Caco-2 (cell line): Measurements from ENCODE around the gene RFC3. TPM values are rescaled to one million over a fixed set of nuclear protein-coding genes. Genes with fewer than 3 reads are reported as not detected.
"Not testable (repeated sequence)": the region's sequence is repeated elsewhere in the genome, so short reads cannot be mapped to it uniquely, and the experiment has no call there.

Experiments
- BruUV-seq: library from RNA; stranded (reverse); fragments of 400-500 nt; replicated peaks from 2 replicates; lab custom pipeline; 2021; lab: Mats Ljungman, UMichigan
- CTCF ChIA-PET: fragments of 300-600 bp; sonication (Branson Sonifier 250); formaldehyde crosslinking; loops from one replicate; lab custom pipeline; 2022; ENCODE audit warnings: antibody characterized with exemption; lab: Charles Lee
- POLR2A ChIA-PET: fragments of 300-600 bp; sonication (Branson Sonifier 250); formaldehyde crosslinking; loops from one replicate; lab custom pipeline; 2022; ENCODE audit warnings: antibody characterized with exemption; lab: Charles Lee
- DNase-seq, 2 experiments: peaks; one replicate each; pipeline versions ENCODE4 v3.0.0 to v3.0.0-alpha.2; 2020 to 2022
- H3K27me3 ChIP-seq: replicated peaks from 2 replicates; pipeline ENCODE4 v1.6.0; 2011; ENCODE audit warnings: low read length; ENCODE audit not compliant: control insufficient read depth, insufficient read depth
- H3K36me3 ChIP-seq: 2 replicates; pipeline ENCODE4 v1.5.1; 2011; ENCODE audit warnings: low read length; ENCODE audit not compliant: control insufficient read depth, insufficient read depth
- H3K4me1 ChIP-seq: fragments of 250-450 bp; sonication (Bioruptor Pico); 2 replicates; pipeline ENCODE4 v1.5.1; 2020; ENCODE audit warnings: mild to moderate bottlenecking
- H3K4me3 ChIP-seq: 2 replicates; pipeline ENCODE4 v1.5.1; 2011; ENCODE audit warnings: low read depth, mild to moderate bottlenecking, control low read depth, low read length
- H3K9me3 ChIP-seq: fragments of 250-450 bp; sonication (Bioruptor Pico); 2 replicates; pipeline ENCODE4 v1.5.1; 2020; ENCODE audit warnings: mild to moderate bottlenecking, moderate library complexity
- H3K27ac Mint-ChIP-seq: one replicate; pipeline ENCODE4 v1.8.0; 2022; ENCODE audit warnings: mixed read lengths; ENCODE audit not compliant: unreplicated experiment
- H3K27me3 Mint-ChIP-seq: one replicate; pipeline ENCODE4 v1.8.0; 2022; ENCODE audit warnings: mixed read lengths; ENCODE audit not compliant: insufficient read depth, unreplicated experiment
- H3K36me3 Mint-ChIP-seq: one replicate; pipeline ENCODE4 v1.8.0; 2022; ENCODE audit warnings: mild to moderate bottlenecking, mixed read lengths; ENCODE audit not compliant: insufficient read depth, unreplicated experiment
- H3K4me1 Mint-ChIP-seq: one replicate; pipeline ENCODE4 v1.8.0; 2022; ENCODE audit warnings: low read depth, mixed read lengths; ENCODE audit not compliant: unreplicated experiment
- H3K4me3 Mint-ChIP-seq: one replicate; pipeline ENCODE4 v1.8.0; 2022; ENCODE audit warnings: mild to moderate bottlenecking, moderate library complexity, mixed read lengths; ENCODE audit not compliant: unreplicated experiment
- H3K9me3 Mint-ChIP-seq: one replicate; pipeline ENCODE4 v1.8.0; 2022; ENCODE audit warnings: mixed read lengths; ENCODE audit not compliant: unreplicated experiment
- intact Hi-C: fragments of 100-400 bp; cut with micrococcal nuclease; formaldehyde crosslinking; loops from one replicate; pipeline ENCODE4 v1.10.0; 2022; ENCODE audit not compliant: unreplicated experiment
- total RNA-seq: library from RNA; stranded (reverse); gene quantifications from 2 replicates; pipeline ENCODE4 v1.2.3, GENCODE V29; 2022
- TF ChIP-seq, protein P1 (sequence below), 2 experiments: fragments of 200-600 bp in 1 of 2; IDR thresholded peaks; 1 replicate in 1 of 2; 2 replicates in 1 of 2; pipeline versions ENCODE4 v1.5.1 to v1.8.0; 2011 to 2022; ENCODE audit warnings: antibody characterized with exemption in 1 of 2, control low read depth in 1 of 2, inconsistent platforms in 1 of 2, low read depth in 1 of 2, low read length in 1 of 2, mild to moderate bottlenecking in 1 of 2, moderate library complexity in 1 of 2; ENCODE audit not compliant: insufficient read depth in 1 of 2, severe bottlenecking in 1 of 2, unreplicated experiment in 1 of 2

Gene RFC3
- total RNA-seq, 1 experiment from 2014 or later: 50.2 TPM

GRCh38 chr13:33782631-33783030, 35.3 kb upstream of the RFC3 start:
- Histone ChIP-seq H3K27me3 (0 out of 2 replicates have a peak, but pooled peaks cover 1% of the 10 kb centered on the region), H3K36me3 (no peaks in the 10 kb centered on the region), H3K9me3 (peaks cover 4% of the 10 kb centered on the region; the same call in 1 of the 2 replicates), H3K4me1 (no peaks in the 10 kb centered on the region), H3K4me3 (no peak overlapping the region)
- Mint-ChIP-seq H3K36me3 (no peaks in the 10 kb centered on the region), H3K9me3 (peaks cover 10% of the 10 kb centered on the region), H3K27me3 (peaks cover 9% of the 10 kb centered on the region), H3K27ac (no peak overlapping the region), H3K4me1 (no peaks in the 10 kb centered on the region), H3K4me3 (no peak overlapping the region)
- TF ChIP-seq, protein P1, sequence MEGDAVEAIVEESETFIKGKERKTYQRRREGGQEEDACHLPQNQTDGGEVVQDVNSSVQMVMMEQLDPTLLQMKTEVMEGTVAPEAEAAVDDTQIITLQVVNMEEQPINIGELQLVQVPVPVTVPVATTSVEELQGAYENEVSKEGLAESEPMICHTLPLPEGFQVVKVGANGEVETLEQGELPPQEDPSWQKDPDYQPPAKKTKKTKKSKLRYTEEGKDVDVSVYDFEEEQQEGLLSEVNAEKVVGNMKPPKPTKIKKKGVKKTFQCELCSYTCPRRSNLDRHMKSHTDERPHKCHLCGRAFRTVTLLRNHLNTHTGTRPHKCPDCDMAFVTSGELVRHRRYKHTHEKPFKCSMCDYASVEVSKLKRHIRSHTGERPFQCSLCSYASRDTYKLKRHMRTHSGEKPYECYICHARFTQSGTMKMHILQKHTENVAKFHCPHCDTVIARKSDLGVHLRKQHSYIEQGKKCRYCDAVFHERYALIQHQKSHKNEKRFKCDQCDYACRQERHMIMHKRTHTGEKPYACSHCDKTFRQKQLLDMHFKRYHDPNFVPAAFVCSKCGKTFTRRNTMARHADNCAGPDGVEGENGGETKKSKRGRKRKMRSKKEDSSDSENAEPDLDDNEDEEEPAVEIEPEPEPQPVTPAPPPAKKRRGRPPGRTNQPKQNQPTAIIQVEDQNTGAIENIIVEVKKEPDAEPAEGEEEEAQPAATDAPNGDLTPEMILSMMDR (IDR thresholded peaks at IDR 0.05; ENCODE audit: insufficient read depth in 1 of 2, low read depth in 1 of 2, low read length in 1 of 2, severe bottlenecking in 1 of 2, unreplicated experiment in 1 of 2): no peak
- intact Hi-C loops: no loop called here
- no TSS peak for BruUV-seq
- ChIA-PET CTCF (no interaction called here), POLR2A (no interaction called here)
- DNase-seq: no peak

DNA sequence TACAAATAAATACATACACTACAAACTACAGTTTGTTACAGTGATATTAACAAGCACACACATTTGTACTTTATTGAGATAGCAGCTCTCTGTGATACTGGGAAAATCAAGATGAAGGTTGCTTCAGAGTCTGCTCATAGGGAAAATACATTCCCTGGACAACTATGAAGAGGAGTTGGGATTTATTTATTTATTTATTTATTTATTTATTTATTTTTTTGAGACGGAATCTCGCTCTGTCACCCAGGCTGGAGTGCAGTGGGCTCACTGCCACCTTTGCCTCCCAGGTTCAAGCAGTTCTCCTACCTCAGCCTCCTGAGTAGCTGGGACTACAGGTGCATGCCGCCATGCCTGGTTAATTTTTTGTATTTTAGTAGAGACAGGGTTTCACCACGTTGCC, 34.7 kb upstream of the RFC3 start:
- H3K4me3 Mint-ChIP-seq, H3K27ac Mint-ChIP-seq, intact Hi-C loops, H3K4me1 ChIP-seq, H3K9me3 ChIP-seq, CTCF ChIA-PET, H3K36me3 Mint-ChIP-seq, DNase-seq, H3K36me3 ChIP-seq, H3K27me3 Mint-ChIP-seq, H3K27me3 ChIP-seq, H3K9me3 Mint-ChIP-seq, POLR2A ChIA-PET, H3K4me3 ChIP-seq, H3K4me1 Mint-ChIP-seq, BruUV-seq: not testable (repeated sequence)

- ChIA-PET POLR2A (no interaction called here), CTCF (no interaction called here)
- no peak for DNase-seq
- intact Hi-C loops: no loop called here
- no peaks in the 10 kb centered on the region for H3K36me3 Mint-ChIP-seq
- H3K9me3 Mint-ChIP-seq: peaks cover 10% of the 10 kb centered on the region
- 0 out of 2 replicates have a peak, but pooled peaks cover 1% of the 10 kb centered on the region for H3K27me3 ChIP-seq
- H3K27me3 Mint-ChIP-seq: peaks cover 6% of the 10 kb centered on the region
- peaks cover 4% of the 10 kb centered on the region; the same call in 1 of the 2 replicates for H3K9me3 ChIP-seq
- no peak overlapping the region for H3K4me3 ChIP-seq
- no peaks in the 10 kb centered on the region for H3K36me3 ChIP-seq
- no peak overlapping the region for H3K27ac Mint-ChIP-seq
- no peaks in the 10 kb centered on the region for H3K4me1 Mint-ChIP-seq
- H3K4me3 Mint-ChIP-seq: no peak overlapping the region
- no TSS peak for BruUV-seq
- no peaks in the 10 kb centered on the region for H3K4me1 ChIP-seq
- TF ChIP-seq, protein P1 (IDR thresholded peaks at IDR 0.05; ENCODE audit: insufficient read depth in 1 of 2, low read depth in 1 of 2, low read length in 1 of 2, severe bottlenecking in 1 of 2, unreplicated experiment in 1 of 2): no peak
These were observed 33.2 kb upstream of the RFC3 start for GRCh38 chr13:33784738-33785137.

DNA sequence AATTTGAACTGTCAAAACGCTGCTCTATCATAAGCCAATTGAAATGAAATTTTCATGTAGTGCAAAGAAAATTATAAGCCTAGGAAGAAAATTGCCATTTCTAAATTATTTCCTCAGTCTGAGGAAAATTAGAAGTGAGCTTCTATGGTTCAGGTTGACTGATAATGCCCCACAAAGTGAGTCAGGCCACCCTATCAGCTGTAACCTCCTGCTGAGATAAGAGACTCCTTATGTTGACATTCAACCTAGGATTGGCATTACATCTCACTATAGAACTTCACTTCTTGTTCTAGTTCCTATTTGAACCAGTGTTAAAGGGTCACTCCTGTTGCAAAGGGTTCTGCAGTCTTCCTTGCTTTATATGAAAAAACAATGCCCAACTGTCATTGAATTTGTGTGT, 32.6 kb upstream of the RFC3 start:
- H3K4me1 Mint-ChIP-seq: no peaks in the 10 kb centered on the region
- H3K4me3 Mint-ChIP-seq: no peak overlapping the region
- peaks cover 10% of the 10 kb centered on the region for H3K9me3 Mint-ChIP-seq
- no peaks in the 10 kb centered on the region for H3K4me1 ChIP-seq
- peaks cover 6% of the 10 kb centered on the region for H3K27me3 Mint-ChIP-seq
- H3K36me3 Mint-ChIP-seq: no peaks in the 10 kb centered on the region
- DNase-seq: no peak
- H3K27me3 ChIP-seq: 0 out of 2 replicates have a peak, but pooled peaks cover 1% of the 10 kb centered on the region
- intact Hi-C loops: no loop called here
- TF ChIP-seq, protein P1 (IDR thresholded peaks at IDR 0.05; ENCODE audit: insufficient read depth in 1 of 2, low read depth in 1 of 2, low read length in 1 of 2, severe bottlenecking in 1 of 2, unreplicated experiment in 1 of 2): no peak
- BruUV-seq: no TSS peak
- CTCF ChIA-PET: no interaction called here
- no peak overlapping the region for H3K4me3 ChIP-seq
- POLR2A ChIA-PET: no interaction called here
- H3K36me3 ChIP-seq: no peaks in the 10 kb centered on the region
- peaks cover 4% of the 10 kb centered on the region; the same call in 1 of the 2 replicates for H3K9me3 ChIP-seq
- no peak overlapping the region for H3K27ac Mint-ChIP-seq
